HG02763 (cell line): ENCODE data around the gene LSM4.

Experiments used
- ATAC-seq: cut with Tn5 transposase; IDR thresholded peaks from one replicate; pipeline ENCODE4 v1.9.1; 2021; ENCODE audit warnings: mild to moderate bottlenecking, moderate library complexity; ENCODE audit not compliant: unreplicated experiment

LSM4 gene

DNA sequence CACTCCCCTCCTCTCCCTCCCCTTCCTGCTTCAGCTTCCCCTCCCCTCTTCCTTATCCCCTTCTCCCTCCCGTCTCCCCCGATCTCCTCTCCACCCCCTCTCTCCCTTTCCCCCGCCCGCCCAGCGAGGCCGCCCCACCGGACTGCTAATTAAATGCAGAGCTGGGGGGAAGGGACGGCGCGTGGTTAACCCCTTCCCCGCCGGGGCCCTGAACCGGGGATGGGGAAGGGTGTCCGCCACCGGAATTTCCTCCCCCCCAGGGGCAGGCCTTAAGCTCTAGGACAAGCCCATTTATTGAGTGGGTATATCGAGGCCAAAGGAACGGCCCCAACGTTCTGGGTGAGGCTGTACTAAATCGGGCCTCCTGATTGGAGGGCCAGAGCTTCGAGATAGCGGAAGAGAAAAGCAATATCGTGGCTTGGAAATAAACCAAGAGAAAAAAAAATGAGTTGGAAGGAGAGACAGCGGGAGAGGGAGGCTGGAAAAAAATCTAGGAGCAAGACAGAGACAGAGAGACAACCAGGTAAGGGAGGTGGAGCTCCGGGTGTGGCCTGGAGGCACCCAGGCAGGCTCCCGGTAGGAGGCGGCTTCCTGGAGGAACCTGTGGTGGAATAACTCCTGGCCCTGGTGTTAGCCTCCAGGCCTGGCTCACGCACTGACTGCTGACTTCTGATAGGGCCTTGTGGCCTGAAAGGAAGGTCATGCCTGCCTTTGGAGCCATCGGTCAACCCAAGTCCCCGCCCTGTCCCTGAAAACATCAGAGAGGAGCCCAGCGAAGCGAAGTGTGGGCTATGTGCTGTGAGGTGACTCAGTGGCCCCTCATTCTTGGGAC is 29.9 kb downstream of the LSM4 start:
- ATAC-seq: no peak

DNA sequence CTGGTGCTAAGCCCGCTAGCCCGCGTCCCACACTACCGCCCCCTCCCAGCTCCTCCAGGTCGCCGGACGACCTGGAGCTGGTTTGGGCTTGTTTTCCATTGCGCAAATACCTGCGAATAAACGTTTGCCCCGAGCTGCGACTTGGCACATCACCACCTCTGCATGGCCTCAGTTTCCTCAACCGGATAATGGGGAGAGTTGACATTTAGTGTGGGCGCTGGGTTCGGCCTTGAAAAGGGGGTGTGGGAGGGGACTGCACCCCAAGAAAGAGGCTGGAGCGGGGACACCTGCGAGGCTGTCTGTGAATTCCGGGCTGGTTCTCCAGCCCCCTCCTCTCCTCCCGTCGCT is 30.4 kb downstream of the LSM4 start:
- no peak for ATAC-seq

- ATAC-seq: peak; percentile 36
These were observed 31.1 kb downstream of the LSM4 start for GRCh38 chr19:18291590-18292461.

GRCh38 chr19:18291019-18291524 is 31.8 kb downstream of the LSM4 start:
- ATAC-seq: no peak

DNA sequence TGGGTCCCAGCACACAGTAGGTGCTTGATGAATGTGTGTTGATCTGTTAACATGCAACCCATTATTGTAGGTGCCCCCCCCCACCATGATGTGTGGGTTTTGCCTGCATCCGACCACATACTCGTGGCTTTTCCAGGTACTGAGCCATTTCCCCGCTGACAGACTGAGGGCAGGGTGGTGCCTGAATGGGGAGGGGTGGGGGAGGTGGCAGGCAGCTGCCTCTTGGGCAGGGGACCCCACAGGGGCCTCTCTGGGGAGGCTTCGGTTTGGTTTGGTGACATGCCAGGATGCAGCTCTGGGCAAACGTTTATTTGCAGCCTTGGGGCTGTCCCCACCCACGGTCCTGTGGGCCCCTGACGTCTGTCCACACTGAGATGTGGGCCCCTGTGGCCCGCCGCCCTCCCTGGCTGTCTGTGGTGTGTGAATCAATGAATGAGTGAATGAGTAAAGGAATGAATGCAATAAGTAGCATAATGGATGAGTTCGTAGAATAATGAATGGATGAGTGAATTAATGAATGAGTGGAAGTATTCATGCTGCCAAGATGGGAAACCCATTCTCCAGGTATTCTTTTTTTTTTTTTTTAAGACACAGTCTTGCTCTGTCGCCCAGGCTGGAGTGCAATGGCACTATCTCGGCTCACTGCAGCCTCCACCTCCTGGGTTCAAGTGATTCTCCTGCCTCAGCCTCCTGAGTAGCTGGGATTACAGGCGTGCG is 32.4 kb downstream of the LSM4 start:
- no peak for ATAC-seq

DNA sequence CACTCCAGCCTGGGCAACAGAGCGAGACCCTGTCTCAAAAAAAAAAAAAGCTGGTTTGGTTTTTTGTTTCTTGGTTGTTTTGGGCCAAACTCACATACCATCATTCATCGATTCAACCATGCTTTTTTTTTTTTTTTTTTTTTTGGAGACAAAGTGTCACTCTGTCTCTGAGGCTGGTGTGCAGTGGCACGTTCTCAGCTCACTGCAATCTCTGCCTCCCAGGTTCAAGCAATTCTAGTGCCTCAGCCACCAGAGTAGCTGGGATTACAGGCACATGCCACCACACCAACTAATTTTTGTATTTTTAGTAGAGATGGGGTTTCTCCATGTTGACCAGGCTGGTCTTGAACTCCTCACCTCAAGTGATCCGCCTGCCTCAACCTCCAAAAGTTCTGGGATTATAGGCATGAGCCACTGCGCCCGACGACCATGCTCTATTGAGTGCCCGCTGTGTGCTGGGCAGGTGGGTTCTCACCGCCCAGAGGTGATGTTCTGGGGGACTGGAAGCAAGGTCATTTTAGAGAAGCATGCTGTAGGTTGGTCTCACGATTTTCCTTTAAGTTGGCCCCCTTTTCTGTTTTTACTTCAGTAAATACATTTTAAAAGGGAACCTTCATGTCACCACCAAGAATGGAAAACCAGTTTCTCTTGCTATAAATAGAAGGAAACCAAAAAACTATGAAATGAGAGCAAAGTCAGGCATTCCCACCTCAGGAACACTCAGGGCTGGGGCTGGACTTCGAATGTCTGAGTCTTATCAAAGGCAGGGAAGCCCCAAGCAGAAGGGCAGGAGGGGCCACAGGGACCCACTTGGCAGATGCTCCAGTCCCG is 33.2 kb downstream of the LSM4 start:
- no peak for ATAC-seq

- ATAC-seq: no peak
These were observed 34.8 kb downstream of the LSM4 start for GRCh38 chr19:18287836-18288772.

GRCh38 chr19:18286973-18287635 is 35.8 kb downstream of the LSM4 start:
- ATAC-seq: no peak

DNA sequence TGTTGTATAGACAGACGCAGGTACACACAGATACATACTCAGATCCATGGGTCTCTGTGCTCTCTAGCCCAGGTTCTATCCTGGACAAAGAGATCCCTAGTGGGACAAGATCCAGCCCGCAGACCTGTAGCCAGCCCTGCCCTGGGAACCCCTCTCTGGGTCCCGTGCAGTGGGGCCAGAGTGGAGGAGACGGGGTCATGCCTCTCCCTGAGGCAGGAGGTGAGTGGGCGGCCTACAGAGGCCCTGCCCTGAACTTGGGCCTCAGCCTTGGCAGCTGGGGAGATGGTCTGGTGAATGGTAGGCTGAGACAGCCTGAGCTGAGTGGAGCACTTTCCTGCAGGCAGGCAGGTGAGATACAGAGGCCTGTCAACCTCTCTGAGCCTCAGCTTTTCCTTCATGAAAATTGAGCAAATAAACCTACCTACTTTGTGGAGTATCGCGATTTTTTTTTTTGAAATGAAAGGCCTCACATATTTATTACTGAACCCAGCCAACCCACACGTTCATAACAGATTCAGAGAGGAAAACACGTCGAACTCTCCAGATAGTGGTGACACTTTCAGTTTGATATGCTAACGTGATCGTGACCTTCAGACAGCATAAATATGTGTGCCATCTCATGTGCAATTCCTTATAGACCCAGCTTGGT is 38.0 kb downstream of the LSM4 start:
- ATAC-seq: no peak

DNA sequence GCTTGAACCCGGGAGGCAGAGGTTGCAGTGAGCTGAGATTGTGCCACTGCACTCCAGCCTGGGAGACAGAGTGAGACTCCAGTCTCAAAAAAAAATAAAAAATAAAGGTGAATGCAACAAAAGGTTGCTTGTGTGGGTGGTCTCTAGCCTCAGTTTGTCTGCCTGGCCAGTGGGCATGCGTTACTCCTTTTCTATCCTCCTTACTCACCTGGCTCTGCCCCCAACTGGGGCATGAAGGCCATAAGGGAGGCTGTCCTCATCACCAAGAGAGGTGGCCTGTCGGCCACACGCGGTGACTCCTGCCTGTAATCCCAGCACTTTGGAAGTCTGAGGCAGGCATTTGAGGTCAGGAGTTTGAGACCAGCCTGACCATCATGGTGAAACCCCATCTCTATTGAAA is 39.5 kb downstream of the LSM4 start:
- no peak for ATAC-seq

DNA sequence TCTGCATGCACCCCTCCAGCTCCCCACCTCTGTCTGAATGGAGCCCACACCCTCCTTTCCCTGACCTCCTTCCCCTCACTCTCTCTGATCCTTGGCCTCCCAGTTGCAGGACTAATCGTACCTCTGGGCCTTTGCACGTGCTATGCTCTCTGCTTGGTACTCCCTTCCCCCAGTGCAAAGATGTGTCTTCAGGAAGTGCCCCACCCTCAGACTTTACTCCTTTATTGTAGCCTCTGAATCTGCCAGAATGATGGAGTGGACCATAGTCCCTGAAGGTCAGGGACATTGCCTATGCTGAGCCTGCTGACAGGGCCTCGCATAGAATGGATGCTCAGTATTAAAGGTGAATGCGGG is 40.1 kb downstream of the LSM4 start:
- ATAC-seq: no peak

- ATAC-seq: no peak
These were observed 40.7 kb downstream of the LSM4 start for GRCh38 chr19:18282021-18282787.

DNA sequence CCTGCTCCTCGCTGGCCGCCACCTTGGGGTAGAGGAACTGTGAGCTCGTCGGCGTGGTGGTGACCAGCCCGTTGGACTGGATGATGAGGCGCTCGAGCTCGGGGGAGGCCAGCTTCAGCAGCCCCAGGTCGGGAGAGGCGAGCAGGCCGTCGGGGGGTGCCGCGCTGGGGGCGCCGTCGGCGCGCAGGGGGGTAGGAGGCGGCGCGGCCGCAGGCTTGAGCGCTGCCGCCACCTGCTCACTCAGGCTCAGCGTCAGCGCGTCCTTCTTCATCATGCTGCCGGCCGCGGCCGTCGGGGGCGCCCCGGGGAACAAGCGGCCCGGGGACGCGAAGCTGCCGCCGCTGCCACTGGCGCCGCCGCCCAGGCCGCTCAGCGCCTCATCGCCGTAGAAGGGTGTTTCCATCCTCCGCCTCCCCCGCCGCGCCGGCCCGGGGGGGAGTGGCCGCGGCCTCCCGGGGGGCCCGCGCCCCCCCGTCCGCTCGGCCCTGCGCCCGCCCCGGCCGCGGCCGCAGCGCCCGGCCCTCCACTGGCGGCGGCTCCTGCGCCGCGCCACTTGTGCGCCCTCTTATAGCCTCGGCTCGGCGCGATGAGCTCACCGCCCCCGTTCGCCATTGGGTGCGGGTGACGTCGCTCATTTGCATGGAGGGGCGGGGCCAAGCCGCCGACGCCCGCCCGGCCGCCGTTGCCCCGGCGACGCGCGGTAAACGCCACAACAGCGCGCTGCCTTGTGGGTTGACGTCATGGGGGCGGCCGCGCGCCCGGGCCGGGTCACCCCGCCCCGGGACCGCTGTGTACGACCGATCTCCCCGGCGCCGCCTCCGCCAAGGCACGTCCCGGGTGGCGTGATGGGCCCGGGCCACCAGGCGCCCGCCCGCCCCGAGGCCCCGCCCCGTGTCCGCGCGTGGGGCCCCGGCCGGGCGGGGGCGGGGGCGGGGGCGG is 41.5 kb downstream of the LSM4 start, which contains the start of gene JUND:
Gene JUND, minus strand, starts transcription at position 541 of the 939 bp plus-strand sequence. Its CDS starts 138 bp downstream, at position 403.
- ATAC-seq: peak; percentile 65

DNA sequence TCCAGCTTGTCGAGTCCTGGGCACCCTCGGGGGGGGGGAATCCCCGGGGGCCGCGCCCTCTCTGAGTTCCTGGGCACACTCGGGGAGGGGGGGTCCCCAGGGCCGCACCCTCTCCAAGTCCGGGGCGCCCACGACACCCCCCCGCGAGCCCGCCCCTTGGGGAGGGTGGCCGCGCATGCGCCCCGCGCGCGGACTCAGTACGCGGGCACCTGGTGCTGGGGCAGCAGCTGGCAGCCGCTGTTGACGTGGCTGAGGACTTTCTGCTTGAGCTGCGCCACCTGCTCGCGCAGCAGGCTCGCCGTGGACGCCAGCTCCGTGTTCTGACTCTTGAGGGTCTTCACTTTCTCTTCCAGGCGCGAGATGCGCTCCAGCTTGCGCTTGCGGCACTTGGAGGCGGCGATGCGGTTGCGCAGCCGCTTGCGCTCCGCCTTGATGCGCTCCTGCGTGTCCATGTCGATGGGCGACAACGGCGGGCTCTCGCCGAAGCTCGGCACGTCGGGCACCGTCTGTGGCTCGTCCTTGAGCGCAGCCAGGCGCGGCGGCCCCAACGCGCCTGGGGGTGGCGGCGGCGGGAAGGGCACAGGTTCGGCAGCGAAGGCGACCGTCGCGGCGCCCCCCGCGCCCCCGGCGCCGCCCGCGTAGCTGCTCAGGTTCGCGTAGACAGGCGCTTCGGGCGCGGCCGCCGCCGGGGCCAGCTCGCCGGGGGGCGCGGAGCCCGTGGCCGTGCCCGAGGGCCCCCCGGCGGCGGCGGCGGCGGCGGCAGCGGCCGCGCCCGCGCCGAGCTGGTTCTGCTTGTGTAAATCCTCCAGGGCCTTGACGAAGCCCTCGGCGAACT is 42.4 kb downstream of the LSM4 start:
- no peak for ATAC-seq

GRCh38 chr19:18279516-18280246 is 43.2 kb downstream of the LSM4 start:
- peak; percentile 17 for ATAC-seq
